NCI-H1105 treated with DMSO at 0.1 percent for 48 hours (cell line): ENCODE data around the gene ABCB9.
"Not testable (repeated sequence)": the region's sequence is repeated elsewhere in the genome, so short reads cannot be mapped to it uniquely, and the experiment has no call there.

ENCODE experiments used
- DNase-seq: peaks from one replicate; lab custom pipeline; 2025; lab: John Stamatoyannopoulos, UW

ABCB9 gene

GRCh38 chr12:122895320-122895703, 71.0 kb downstream of the ABCB9 start:
- no peak for DNase-seq

GRCh38 chr12:122894193-122895121, 71.8 kb downstream of the ABCB9 start:
- no peak for DNase-seq

- no peak for DNase-seq
These were observed 72.8 kb downstream of the ABCB9 start for GRCh38 chr12:122893208-122894153.

GRCh38 chr12:122892724-122893123, 73.5 kb downstream of the ABCB9 start:
- not testable (repeated sequence) for DNase-seq

- no peak for DNase-seq
These were observed 74.4 kb downstream of the ABCB9 start for GRCh38 chr12:122891661-122892525.

- no peak for DNase-seq
These were observed 76.3 kb downstream of the ABCB9 start for GRCh38 chr12:122889761-122890520.

GRCh38 chr12:122888232-122888752, 78.0 kb downstream of the ABCB9 start:
- DNase-seq: peak; percentile 77

- no peak for DNase-seq
These were observed 78.4 kb downstream of the ABCB9 start for GRCh38 chr12:122887819-122888212.

GRCh38 chr12:122886851-122887818, 79.1 kb downstream of the ABCB9 start:
- no peak for DNase-seq

GRCh38 chr12:122886161-122886560, 80.1 kb downstream of the ABCB9 start:
- no peak for DNase-seq

GRCh38 chr12:122884860-122885259, 81.4 kb downstream of the ABCB9 start:
- no peak for DNase-seq

GRCh38 chr12:122884091-122884826, 82.0 kb downstream of the ABCB9 start:
- DNase-seq: no peak

- DNase-seq: no peak
These were observed 83.2 kb downstream of the ABCB9 start for GRCh38 chr12:122882908-122883558.

GRCh38 chr12:122880668-122881067, 85.6 kb downstream of the ABCB9 start:
- no peak for DNase-seq

GRCh38 chr12:122880155-122880667, 86.1 kb downstream of the ABCB9 start:
- no peak for DNase-seq
